ENCODE data around the gene PNLIP.

GRCh38 chr10:116538456-116538855 is 7.3 kb upstream of the PNLIP start:
- TF ChIP-seq EZH2 (IDR thresholded peaks at IDR 0.05; ENCODE audit: insufficient read depth, poor library complexity, severe bottlenecking) (no peak), EZH2phosphoT487 (IDR thresholded peaks at IDR 0.05; ENCODE audit: insufficient read depth, low read depth) (no peak)
